Stimulated activated CD4-positive, alpha-beta T cell treated with anti-CD3 and anti-CD28 coated beads, Interleukin-1b, Interleukin-23, amount 100 ng/mL, for 1 hour (primary cell): Measurements from ENCODE around the gene LEPR.
A peak's percentile ranks its signal among the peaks of the same experiment; 100 is the strongest.
"Not testable (repeated sequence)": the region's sequence is repeated elsewhere in the genome, so short reads cannot be mapped to it uniquely, and the experiment has no call there.

Experiments used
- DNase-seq, 2 donors: peaks; one replicate each; pipeline ENCODE4 v3.0.0-alpha.2; 2020; ENCODE audit warnings: low read depth in 2 of 2

LEPR gene

GRCh38 chr1:65420590-65421350 is at the start of gene LEPR, which contains the start of gene LEPROT:
Gene LEPR, plus strand, starts transcription at chr1:65420668. Its CDS starts 144,898 bp downstream, at chr1:65565566.
Gene LEPROT, plus strand, starts transcription at chr1:65420668. Its CDS starts 57 bp downstream, at chr1:65420725.
- peak in 1 of 2 donors; percentile 5 for DNase-seq

GRCh38 chr1:65371544-65371943 is 48.9 kb upstream of the LEPR start:
- DNase-seq, result no peak

GRCh38 chr1:65372557-65372956 is 47.9 kb upstream of the LEPR start:
- no peak for DNase-seq

- no peak for DNase-seq
These were observed 42.8 kb upstream of the LEPR start for GRCh38 chr1:65377496-65378246.

- DNase-seq, result no peak
These were observed 42.1 kb upstream of the LEPR start for GRCh38 chr1:65378247-65378946.

GRCh38 chr1:65384426-65384825 is 36.0 kb upstream of the LEPR start:
- DNase-seq, result not testable (repeated sequence)

GRCh38 chr1:65386439-65386838 is 34.0 kb upstream of the LEPR start:
- no peak for DNase-seq

GRCh38 chr1:65387821-65388220 is 32.6 kb upstream of the LEPR start:
- DNase-seq, result no peak

- DNase-seq, result no peak
These were observed 31.4 kb upstream of the LEPR start for GRCh38 chr1:65388908-65389695.

GRCh38 chr1:65392497-65392896 is 28.0 kb upstream of the LEPR start:
- DNase-seq, result no peak

- no peak for DNase-seq
These were observed 27.1 kb upstream of the LEPR start for GRCh38 chr1:65393347-65393746.

GRCh38 chr1:65393928-65394327 is 26.5 kb upstream of the LEPR start:
- DNase-seq, result no peak

GRCh38 chr1:65395887-65396612 is 24.4 kb upstream of the LEPR start:
- no peak for DNase-seq

GRCh38 chr1:65398083-65398482 is 22.4 kb upstream of the LEPR start:
- DNase-seq, result no peak

GRCh38 chr1:65399003-65399402 is 21.5 kb upstream of the LEPR start:
- DNase-seq, result no peak

- no peak for DNase-seq
These were observed 18.9 kb upstream of the LEPR start for GRCh38 chr1:65401612-65402011.

GRCh38 chr1:65404941-65405340 is 15.5 kb upstream of the LEPR start:
- no peak for DNase-seq

GRCh38 chr1:65407877-65408276 is 12.6 kb upstream of the LEPR start:
- DNase-seq, result no peak

GRCh38 chr1:65409314-65409713 is 11.2 kb upstream of the LEPR start:
- DNase-seq, result no peak

GRCh38 chr1:65409816-65410326 is 10.6 kb upstream of the LEPR start:
- DNase-seq, result no peak
